Endometrial microvascular endothelial cells (primary cell): Measurements from ENCODE around the gene BICC1. TPM values are rescaled to one million over a fixed set of nuclear protein-coding genes. Genes with fewer than 3 reads are reported as not detected.

Source experiments
- in situ Hi-C: cut with HindIII; loops from 2 replicates; pipeline ENCODE4 v1.10.0; 2017; ENCODE audit warnings: low sequenced_read_pairs, low pct_unique_long_range_greater_than_20kb; ENCODE audit errors: inconsistent ontology term
- total RNA-seq: library from RNA; depleted of rRNA; stranded (reverse); fragments of >200 nt; gene quantifications from one replicate; pipeline ENCODE4 v1.2.3, GENCODE V29; 2015; ENCODE audit errors: inconsistent ontology term

Gene BICC1
- total RNA-seq, 1 donor from 2014 or later, result not detected

GRCh38 chr10:58555170-58555929 is 42.7 kb downstream of the BICC1 start:
- in situ Hi-C loops, result no loop called here

DNA sequence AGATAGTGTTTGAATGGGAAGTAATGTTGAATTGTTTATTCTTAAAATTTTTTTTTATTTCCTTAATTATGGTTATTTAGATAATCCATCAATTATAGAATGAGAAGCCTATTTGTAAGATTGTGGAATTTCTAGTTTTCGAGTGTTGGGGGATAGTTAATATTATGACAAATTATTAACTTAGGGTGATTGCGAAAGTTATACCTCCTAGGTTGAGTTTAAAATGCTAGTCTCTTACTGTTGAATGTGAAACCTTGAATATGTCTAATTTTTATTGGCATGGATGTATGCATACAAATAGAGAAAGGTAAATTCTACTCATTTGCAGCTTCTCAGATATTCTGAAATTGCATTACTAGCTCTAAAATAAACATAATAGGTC is 43.2 kb downstream of the BICC1 start:
- in situ Hi-C loops, result no loop called here

- in situ Hi-C loops, result no loop called here
Measured at GRCh38 chr10:58556516-58557165, 44.0 kb downstream of the BICC1 start.

DNA sequence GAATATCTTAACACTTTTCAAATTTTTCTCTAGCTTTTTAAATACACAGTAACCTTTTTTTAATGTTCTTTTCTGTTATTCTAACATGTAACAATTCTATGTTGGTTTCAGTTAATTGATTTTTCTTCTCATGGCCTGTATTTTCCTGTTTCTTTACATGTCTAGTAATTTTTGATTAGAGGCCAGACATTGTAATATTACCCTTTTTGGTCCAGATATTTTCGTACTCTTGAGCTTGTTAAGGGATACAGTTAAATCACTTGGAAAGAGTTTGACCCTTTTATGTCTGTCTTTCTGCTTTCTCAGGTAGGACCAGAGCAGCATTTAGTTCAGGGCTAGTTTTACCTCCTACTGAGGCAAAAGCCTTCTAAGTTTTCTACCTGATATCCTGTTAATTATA is 45.0 kb downstream of the BICC1 start:
- in situ Hi-C loops, result no loop called here

DNA sequence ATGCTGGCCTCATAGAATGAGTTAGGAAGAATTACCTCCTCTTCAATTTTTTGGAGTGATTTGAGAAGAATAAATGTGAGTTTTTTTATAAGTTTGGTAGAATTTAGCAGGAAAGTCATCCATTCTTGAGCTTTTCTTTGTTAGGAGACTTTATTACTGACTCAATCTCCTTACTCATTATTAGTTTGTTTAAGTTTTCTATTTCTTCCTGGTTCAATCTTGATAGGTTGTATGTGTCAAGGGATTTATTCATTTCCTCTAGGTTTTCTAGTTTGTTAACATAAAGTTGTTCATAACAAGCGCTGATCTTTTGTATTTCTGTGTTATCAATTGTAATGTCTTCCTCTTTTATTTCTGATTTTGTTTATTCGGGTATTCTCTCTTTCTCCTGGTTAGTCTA is 47.4 kb downstream of the BICC1 start:
- in situ Hi-C loops, result no loop called here

DNA sequence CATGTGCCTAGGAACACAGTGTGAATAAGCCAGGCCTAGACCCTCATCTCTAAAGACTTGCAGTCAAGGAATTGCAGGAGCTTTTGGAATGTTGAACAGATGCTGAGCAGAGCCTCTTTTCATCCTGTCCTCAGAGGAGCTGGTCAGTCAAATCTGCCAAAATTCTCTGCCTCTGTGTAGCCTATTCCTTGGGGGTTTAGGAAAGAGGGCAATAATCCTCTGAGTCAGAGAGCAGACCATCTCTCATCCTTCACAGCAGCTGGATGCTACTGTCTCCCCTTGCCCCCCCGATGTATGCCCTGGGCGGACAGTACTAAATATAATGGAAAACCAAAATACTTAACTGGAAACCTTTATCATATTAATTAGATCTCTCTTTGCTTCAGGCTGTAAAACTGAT is 52.6 kb downstream of the BICC1 start:
- in situ Hi-C loops, result no loop called here

- in situ Hi-C loops, result no loop called here
Measured at GRCh38 chr10:58567652-58568051, 55.0 kb downstream of the BICC1 start.

DNA sequence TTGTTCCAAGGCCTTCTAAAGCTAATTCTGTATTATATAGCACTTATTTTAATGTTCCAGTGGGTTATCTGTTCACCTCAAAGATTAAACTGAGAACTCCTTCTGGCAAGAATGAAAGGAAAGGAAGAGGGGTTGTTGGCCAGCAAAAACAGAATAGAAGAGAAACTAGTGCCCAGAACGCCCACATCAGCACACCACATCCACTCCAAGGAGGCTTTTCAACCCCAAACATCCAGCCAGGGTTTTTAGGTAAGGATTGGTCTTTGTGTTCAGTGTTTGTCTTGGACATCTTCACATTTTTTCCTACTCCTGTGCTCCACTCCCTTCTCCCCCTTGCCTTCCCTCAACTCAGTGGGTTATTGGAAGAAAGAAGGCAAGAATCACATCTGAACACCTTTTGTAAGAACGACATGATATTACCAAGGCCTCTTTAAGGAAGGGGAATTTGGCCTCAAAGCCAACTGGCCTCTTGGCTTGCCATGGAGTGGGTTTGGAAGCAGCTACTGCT is 55.8 kb downstream of the BICC1 start:
- in situ Hi-C loops, result no loop called here

DNA sequence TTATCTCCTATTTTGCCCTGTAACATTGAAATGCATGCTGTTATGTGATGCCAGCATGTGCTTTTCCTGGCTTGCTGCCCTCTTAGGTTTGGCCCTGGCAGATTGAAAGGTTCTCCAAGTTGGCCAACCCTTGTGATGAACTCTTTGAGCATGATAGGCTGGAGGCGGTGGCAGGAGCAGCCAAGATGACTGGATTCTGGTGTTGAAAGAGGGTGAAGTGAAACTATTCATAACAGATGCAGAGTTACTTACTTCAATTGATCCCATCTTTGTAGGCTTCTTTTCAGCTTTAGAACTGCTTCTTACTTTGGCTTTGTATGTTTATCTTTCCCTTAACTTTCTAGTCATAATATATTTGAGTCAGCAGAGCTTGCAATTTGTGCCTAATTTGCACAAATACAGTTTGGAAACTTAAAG is 57.6 kb downstream of the BICC1 start:
- in situ Hi-C loops, result no loop called here

DNA sequence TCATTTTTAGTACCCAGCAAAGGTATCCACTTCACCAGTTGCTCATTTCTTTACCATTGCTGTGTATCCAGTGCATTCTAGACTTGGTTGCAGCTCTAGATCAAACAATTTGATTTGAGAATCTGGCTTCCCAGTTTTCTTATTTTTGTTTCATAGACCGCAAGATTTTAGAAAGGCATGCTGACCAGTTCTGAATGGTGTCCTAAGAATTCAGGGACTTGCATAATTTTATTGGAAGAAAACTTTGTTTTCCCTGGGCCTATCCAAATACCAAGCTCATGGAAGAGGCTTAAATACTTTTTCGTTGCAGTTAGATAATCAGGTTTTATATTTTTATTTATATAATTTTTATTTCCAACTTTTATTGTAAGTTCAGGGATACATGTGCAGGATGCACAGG is 58.3 kb downstream of the BICC1 start:
- in situ Hi-C loops, result no loop called here

DNA sequence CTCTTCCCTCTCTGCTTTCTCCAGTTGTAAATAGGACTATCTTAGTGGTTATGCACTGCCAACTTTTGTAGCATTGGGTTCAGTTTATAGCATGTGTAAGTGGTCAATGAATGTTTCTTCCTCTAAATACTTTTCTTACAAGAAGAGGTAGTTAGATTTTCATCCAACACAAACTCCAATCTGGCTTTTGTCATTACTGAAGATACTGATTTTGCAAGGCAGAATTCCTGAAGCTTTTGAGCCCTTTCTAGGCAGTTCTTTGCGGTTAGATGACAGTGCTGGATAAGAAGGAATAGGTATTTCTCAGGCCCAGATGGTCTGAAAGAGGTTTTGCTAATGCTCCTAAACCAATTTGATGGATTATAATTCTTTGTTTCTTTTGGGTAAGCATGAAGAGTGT is 60.5 kb downstream of the BICC1 start:
- in situ Hi-C loops, result no loop called here

- in situ Hi-C loops, result no loop called here
Measured at GRCh38 chr10:58574058-58574457, 61.4 kb downstream of the BICC1 start.

GRCh38 chr10:58575491-58575890 is 62.8 kb downstream of the BICC1 start:
- in situ Hi-C loops, result no loop called here

DNA sequence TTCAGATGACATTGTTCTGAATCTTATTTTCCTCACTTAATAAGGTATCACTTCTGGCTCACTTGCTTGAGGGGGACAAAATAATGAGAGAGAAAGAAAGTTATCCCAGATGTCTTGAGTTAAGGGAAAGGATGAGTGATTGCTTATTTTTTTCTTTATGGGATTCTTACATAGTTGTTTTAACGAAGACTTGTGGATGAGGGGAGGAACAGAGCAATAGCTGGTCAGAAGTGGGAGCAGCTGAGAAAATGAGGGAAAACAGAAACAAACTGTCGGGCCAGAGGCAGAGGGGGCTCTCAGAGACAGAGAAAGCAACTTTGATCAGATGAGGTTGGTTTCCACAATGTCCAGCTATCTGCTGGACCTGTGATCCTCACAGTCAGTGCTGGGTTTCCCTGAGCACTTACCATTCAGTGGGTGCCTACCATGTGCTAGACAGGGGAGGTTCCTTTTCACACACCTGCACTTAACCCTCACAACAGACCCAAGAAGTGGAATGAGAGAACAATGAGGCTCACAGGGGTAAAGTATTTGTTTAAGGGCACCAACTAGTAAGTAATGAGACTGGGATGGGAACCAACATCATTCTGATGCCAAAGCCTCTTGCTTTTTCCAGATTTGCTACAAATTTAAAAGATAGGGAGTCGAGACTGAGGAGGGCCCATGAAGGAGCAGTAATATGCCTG is 64.2 kb downstream of the BICC1 start:
- in situ Hi-C loops, result no loop called here

GRCh38 chr10:58577437-58577777 is 64.7 kb downstream of the BICC1 start:
- in situ Hi-C loops, result no loop called here

DNA sequence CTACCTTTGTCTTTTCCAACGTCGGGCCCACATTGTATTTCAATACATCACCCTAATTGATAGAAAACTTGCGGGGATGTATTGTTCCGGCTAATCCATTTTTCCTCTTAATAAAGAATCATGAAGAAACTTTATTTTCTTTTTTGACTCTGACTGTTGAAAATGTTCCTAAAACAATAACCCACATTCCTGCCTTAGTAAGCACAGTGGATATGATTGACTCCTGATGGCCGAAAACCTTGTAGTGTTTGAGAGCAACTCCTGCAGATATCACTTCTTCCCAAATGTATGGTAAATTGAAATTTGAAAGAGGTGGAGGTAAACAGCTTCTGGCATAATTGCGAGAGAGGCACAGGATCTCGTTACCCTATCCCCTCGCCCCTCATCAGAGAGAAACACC is 65.7 kb downstream of the BICC1 start:
- in situ Hi-C loops, result no loop called here

DNA sequence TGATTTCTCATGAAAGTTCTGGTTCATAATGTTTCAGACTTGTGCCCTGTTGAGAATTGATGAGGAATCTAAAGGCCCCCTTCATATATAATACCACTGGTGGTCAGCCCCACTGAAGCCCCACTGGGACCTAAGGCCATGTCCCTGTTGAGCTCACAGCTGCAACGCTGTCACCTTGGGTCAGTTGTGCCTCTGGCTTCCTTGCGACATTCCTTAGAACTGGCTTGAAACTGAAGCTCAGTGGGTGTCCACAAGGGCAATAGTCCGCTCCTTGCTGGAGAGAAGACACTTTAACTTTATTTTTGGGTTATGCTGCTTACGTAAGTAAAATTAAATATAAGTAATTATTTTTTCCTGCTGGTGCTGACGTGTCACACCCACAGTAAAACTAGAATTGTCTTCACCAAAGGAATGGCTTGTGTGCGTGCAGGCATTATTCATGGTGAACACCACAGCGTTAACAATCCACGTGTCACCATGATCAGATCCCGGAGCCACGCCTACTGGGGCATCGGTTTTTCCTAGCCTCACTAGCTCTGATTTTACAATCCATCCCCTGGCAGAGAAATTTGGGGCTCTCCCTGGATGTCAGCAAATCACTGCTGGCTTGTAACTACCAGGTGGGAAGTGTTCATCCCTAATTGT is 66.5 kb downstream of the BICC1 start:
- in situ Hi-C loops, result no loop called here

GRCh38 chr10:58582045-58582444 is 69.4 kb downstream of the BICC1 start:
- in situ Hi-C loops, result no loop called here

- in situ Hi-C loops, result no loop called here
Measured at GRCh38 chr10:58585435-58585834, 72.8 kb downstream of the BICC1 start.
